IPS-11a (cell line): ENCODE measurements around the gene KNDC1.
"Not testable (repeated sequence)": the region's sequence is repeated elsewhere in the genome, so short reads cannot be mapped to it uniquely, and the experiment has no call there.

Source experiments
- H3K4me3 ChIP-seq: one replicate; pipeline ENCODE4 v1.5.1; 2013; ENCODE audit warnings: low read depth, low read length, control low read depth

The KNDC1 gene

GRCh38 chr10:133124357-133125211 is 35.4 kb upstream of the KNDC1 start:
- no peak overlapping the region for H3K4me3 ChIP-seq

GRCh38 chr10:133125901-133126300 is 34.1 kb upstream of the KNDC1 start:
- no peak overlapping the region for H3K4me3 ChIP-seq

GRCh38 chr10:133126431-133127290 is 33.4 kb upstream of the KNDC1 start:
- no peak overlapping the region for H3K4me3 ChIP-seq

- H3K4me3 ChIP-seq, result no peak overlapping the region
These were observed 32.5 kb upstream of the KNDC1 start for GRCh38 chr10:133127291-133128125.

GRCh38 chr10:133128126-133129070 is 31.6 kb upstream of the KNDC1 start:
- H3K4me3 ChIP-seq, result no peak overlapping the region

GRCh38 chr10:133129071-133129858 is 30.8 kb upstream of the KNDC1 start:
- no peak overlapping the region for H3K4me3 ChIP-seq

GRCh38 chr10:133129859-133130495 is 30.0 kb upstream of the KNDC1 start:
- no peak overlapping the region for H3K4me3 ChIP-seq

GRCh38 chr10:133130602-133131001 is 29.4 kb upstream of the KNDC1 start:
- H3K4me3 ChIP-seq, result no peak overlapping the region

GRCh38 chr10:133131053-133131452 is 29.0 kb upstream of the KNDC1 start:
- H3K4me3 ChIP-seq, result no peak overlapping the region

GRCh38 chr10:133131734-133132472 is 28.1 kb upstream of the KNDC1 start:
- no peak overlapping the region for H3K4me3 ChIP-seq

GRCh38 chr10:133132473-133133291 is 27.3 kb upstream of the KNDC1 start:
- H3K4me3 ChIP-seq, result no peak overlapping the region

GRCh38 chr10:133133471-133134231 is 26.4 kb upstream of the KNDC1 start:
- no peak overlapping the region for H3K4me3 ChIP-seq

GRCh38 chr10:133134411-133135115 is 25.5 kb upstream of the KNDC1 start:
- no peak overlapping the region for H3K4me3 ChIP-seq

- no peak overlapping the region for H3K4me3 ChIP-seq
These were observed 24.9 kb upstream of the KNDC1 start for GRCh38 chr10:133135116-133135465.

GRCh38 chr10:133137486-133138145 is 22.4 kb upstream of the KNDC1 start:
- H3K4me3 ChIP-seq, result not testable (repeated sequence)
